Measurements from ENCODE around the gene UCN2. TPM values are rescaled to one million over a fixed set of nuclear protein-coding genes. Genes with fewer than 3 reads are reported as not detected.

UCN2 gene
- total RNA-seq, 4 donors from 2014 or later: 4.8 to 9.8 (median 6.2) TPM

GRCh38 chr3:48568476-48568875 lies 4.9 kb upstream of the UCN2 start:
- no peak for TF ChIP-seq POLR2A (IDR thresholded peaks at IDR 0.05)
- WGBS, 2 donors: 80 to 84% methylated on average over 3 to 7 of the region's 7 CpGs
- no peak for DNase-seq (ENCODE audit: low spot score in 2 of 2)
- intact Hi-C loops (cut with DNase I; ENCODE audit: low total_unique reads): no loop called here
- no peak overlapping the region for H3K4me3 ChIP-seq (ENCODE audit: low read depth, poor library complexity, severe bottlenecking)

GRCh38 chr3:48567500-48567899 lies 3.9 kb upstream of the UCN2 start:
- TF ChIP-seq POLR2A (IDR thresholded peaks at IDR 0.05) (no peak), CTCF (IDR thresholded peaks at IDR 0.05) (no peak)
- no peak overlapping the region for H3K4me3 ChIP-seq (ENCODE audit: low read depth, poor library complexity, severe bottlenecking)
- no peak for DNase-seq (ENCODE audit: low spot score in 2 of 2)
- 79 to 83% methylated on average over 11 of the region's 11 CpGs for WGBS, 2 donors
- intact Hi-C loops (cut with DNase I; ENCODE audit: low total_unique reads): no loop called here

GRCh38 chr3:48567090-48567489 lies 3.5 kb upstream of the UCN2 start:
- H3K4me3 ChIP-seq (ENCODE audit: low read depth, poor library complexity, severe bottlenecking): no peak overlapping the region
- intact Hi-C loops (cut with DNase I; ENCODE audit: low total_unique reads): no loop called here
- no peak for DNase-seq (ENCODE audit: low spot score in 2 of 2)
- WGBS, 2 donors: 73 to 89% methylated on average over 5 of the region's 5 CpGs
- TF ChIP-seq POLR2A (IDR thresholded peaks at IDR 0.05) (no peak), CTCF (IDR thresholded peaks at IDR 0.05) (no peak)

GRCh38 chr3:48566401-48566760 lies 2.8 kb upstream of the UCN2 start:
- no peak for DNase-seq (ENCODE audit: low spot score in 2 of 2)
- intact Hi-C loops (cut with DNase I; ENCODE audit: low total_unique reads): no loop called here
- TF ChIP-seq POLR2A (IDR thresholded peaks at IDR 0.05): no peak
- TF ChIP-seq CTCF (IDR thresholded peaks at IDR 0.05): no peak
- WGBS, 2 donors: 78 to 89% methylated on average over 9 of the region's 9 CpGs
- no peak overlapping the region for H3K4me3 ChIP-seq (ENCODE audit: low read depth, poor library complexity, severe bottlenecking)

GRCh38 chr3:48565591-48566400 lies 2.2 kb upstream of the UCN2 start:
- WGBS, 2 donors: 32 to 42% methylated on average over 7 of the region's 7 CpGs
- no peak for TF ChIP-seq POLR2A (IDR thresholded peaks at IDR 0.05)
- no peak for TF ChIP-seq CTCF (IDR thresholded peaks at IDR 0.05)
- intact Hi-C loops (cut with DNase I; ENCODE audit: low total_unique reads): no loop called here
- H3K4me3 ChIP-seq (ENCODE audit: low read depth, poor library complexity, severe bottlenecking): no peak overlapping the region
- DNase-seq (ENCODE audit: low spot score in 2 of 2): no peak

- no peak for DNase-seq (ENCODE audit: low spot score in 2 of 2)
- H3K4me3 ChIP-seq (ENCODE audit: low read depth, poor library complexity, severe bottlenecking): no peak overlapping the region
- intact Hi-C loops (cut with DNase I; ENCODE audit: low total_unique reads): no loop called here
- TF ChIP-seq CTCF (IDR thresholded peaks at IDR 0.05) (no peak), POLR2A (IDR thresholded peaks at IDR 0.05) (no peak)
- WGBS, 2 donors: 78 to 86% methylated on average over 11 of the region's 11 CpGs
Observed at GRCh38 chr3:48565186-48565585, 1.6 kb upstream of the UCN2 start.
